Measurements from ENCODE around the gene RSPH10B.
A peak's percentile ranks its signal among the peaks of the same experiment; 100 is the strongest.
"Not testable (repeated sequence)": the region's sequence is repeated elsewhere in the genome, so short reads cannot be mapped to it uniquely, and the experiment has no call there.

The RSPH10B gene

GRCh38 chr7:5970347-5970911 is at the start of gene RSPH10B:
TSS of gene RSPH10B (minus strand) at chr7:5970689. CDS start at chr7:5967116, 3,573 bp downstream.
- not testable (repeated sequence) for DNase-seq (ENCODE audit: low read depth in 2 of 2)

- DNase-seq (ENCODE audit: low read depth in 2 of 2), result no peak
These were observed 46.1 kb upstream of the RSPH10B start for GRCh38 chr7:6016653-6016966.

GRCh38 chr7:6015917-6016652 is 45.6 kb upstream of the RSPH10B start:
- no peak for DNase-seq (ENCODE audit: low read depth in 2 of 2)

- DNase-seq (ENCODE audit: low read depth in 2 of 2), result no peak
These were observed 42.0 kb upstream of the RSPH10B start for GRCh38 chr7:6012355-6013104.

DNA sequence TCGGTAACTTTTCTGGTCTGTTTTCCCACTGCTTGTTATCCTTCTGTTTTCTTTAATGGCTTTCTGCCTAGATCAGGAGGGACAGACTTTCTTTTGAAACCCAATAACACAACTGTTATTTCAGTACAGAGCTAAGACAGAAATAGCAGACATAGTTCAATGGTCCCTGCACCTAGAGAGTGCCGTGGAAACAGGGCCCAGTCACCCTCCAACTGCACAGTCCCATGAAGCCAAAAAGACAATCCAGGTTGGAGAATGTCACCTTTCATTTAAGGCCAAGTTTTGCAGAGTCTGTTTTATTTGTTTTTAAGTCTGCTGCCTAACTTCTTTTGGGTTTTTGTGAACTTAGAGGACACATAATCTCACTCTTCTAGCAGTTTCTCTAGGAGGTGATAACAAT is 41.1 kb upstream of the RSPH10B start:
- no peak for DNase-seq (ENCODE audit: low read depth in 2 of 2)

DNA sequence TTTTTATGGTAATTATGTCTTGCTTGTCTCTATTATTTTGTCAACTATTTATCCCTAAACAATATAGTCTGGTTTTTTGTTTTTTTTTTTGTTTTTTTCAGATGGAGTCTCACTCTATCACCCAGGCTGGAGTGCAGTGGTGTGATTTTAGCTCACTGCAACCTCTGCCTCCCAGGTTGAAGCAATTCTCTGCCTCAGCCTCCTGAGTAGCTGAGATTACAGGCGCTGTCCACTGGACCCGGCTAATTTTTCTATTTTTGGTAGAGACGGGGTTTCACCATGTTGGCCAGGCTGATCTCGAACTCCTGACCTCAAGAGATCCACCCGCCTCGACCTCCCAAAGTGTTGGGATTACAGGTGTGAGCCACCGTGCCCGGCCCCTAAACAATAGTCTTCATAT is 39.9 kb upstream of the RSPH10B start:
- not testable (repeated sequence) for DNase-seq (ENCODE audit: low read depth in 2 of 2)

DNA sequence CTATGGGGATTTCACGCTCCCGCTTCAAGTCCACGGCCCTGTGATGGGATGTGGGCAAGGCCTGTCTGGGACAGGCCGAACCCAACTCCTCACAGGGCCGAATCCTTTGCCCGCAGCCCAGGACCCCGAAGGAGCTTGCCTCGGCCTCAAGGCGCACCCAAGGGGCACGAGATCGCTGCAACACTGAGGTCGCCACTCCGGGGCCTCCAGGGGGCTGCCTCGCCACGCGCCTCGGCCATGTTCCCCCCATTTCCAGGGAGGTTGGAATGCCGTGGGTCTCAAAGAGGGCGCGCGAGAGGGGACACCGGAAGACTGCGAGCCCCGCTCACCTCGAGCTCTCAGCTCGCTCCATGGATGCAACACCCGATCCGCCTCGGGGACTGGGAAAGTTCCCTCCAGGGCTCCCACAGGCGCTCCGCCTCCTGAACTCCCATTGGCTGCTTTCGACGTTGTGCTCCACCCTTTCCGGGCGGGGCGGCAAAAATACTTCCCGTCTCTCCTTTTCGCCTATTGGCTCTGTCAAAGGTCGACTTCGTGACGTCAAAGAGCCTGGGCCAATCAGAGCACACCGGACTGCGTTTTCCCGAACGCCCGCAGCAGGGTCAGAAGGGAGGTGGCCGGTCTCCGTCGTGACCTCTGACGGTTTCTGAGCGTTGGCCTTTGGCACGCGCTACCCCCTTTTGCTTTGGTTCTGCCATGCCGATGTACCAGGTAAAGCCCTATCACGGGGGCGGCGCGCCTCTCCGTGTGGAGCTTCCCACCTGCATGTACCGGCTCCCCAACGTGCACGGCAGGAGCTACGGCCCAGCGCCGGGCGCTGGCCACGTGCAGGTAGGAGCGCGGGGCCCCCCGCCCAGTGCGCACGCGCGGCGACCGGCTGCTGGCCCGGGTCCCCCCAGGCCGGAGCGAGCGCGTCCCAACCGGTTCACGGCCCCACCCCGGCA is 38.5 kb upstream of the RSPH10B start, which contains the start of the genes AIMP2 and PMS2:
AIMP2 (plus strand) TSS at position 605 of the 944 bp plus-strand sequence; CDS start at position 697, 92 bp downstream.
PMS2 (minus strand) TSS at position 382 of the 944 bp plus-strand sequence; CDS start at position 352, 30 bp downstream.
- DNase-seq (ENCODE audit: low read depth in 2 of 2), result peak; percentile 95 to 97

- not testable (repeated sequence) for DNase-seq (ENCODE audit: low read depth in 2 of 2)
These were observed 37.5 kb upstream of the RSPH10B start for GRCh38 chr7:6007835-6008590.

GRCh38 chr7:6007386-6007785 is 36.9 kb upstream of the RSPH10B start:
- no peak for DNase-seq (ENCODE audit: low read depth in 2 of 2)

- no peak for DNase-seq (ENCODE audit: low read depth in 2 of 2)
These were observed 26.8 kb upstream of the RSPH10B start for GRCh38 chr7:5997210-5997808.

- not testable (repeated sequence) for DNase-seq (ENCODE audit: low read depth in 2 of 2)
These were observed 16.6 kb upstream of the RSPH10B start for GRCh38 chr7:5987061-5987460.

- DNase-seq (ENCODE audit: low read depth in 2 of 2), result not testable (repeated sequence)
These were observed 9.3 kb upstream of the RSPH10B start for GRCh38 chr7:5979680-5980314.

GRCh38 chr7:5973580-5973979 is 3.1 kb upstream of the RSPH10B start:
- DNase-seq (ENCODE audit: low read depth in 2 of 2), result not testable (repeated sequence)

DNA sequence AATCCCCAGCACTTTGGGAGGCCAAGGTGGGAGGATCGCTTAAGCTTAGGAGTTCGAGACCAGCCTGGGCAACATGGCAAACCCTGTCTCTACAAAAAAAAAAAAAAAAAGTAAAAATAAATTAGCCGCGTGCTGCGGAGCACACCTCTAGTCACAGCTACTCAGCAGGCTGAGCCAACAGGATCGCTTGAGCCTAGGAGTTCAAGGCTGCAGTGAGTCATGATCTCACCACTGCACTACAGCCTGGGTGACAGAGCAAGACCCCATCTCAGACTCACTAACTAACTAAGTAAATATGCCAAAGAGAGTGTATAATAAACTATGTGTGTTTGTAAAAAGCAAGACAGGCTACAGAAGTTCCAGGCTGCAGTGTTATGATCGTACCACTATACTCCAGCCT is 6.7 kb downstream of the RSPH10B start:
- not testable (repeated sequence) for DNase-seq (ENCODE audit: low read depth in 2 of 2)

DNA sequence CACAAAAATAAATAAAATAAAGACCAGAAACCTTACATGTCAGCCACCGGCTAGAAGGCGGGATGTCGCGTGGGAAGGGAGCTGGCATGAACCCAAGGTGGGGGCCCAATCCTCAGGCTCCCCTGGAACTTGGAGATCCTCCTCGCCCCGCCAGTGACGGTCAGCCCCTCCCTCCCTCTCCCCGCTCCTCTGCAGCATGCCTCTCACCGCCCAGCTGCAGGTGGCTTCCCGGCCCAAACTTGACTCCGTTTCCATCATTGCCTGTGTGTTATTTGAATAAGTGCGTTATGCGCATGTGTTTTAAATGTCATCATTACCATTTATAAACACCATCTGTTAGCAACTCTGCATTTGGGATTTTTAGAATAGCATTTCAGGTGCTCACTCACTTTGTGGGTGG is 7.3 kb downstream of the RSPH10B start:
- DNase-seq (ENCODE audit: low read depth in 2 of 2), result not testable (repeated sequence)

- not testable (repeated sequence) for DNase-seq (ENCODE audit: low read depth in 2 of 2)
These were observed 35.5 kb downstream of the RSPH10B start for GRCh38 chr7:5934945-5935450.

DNA sequence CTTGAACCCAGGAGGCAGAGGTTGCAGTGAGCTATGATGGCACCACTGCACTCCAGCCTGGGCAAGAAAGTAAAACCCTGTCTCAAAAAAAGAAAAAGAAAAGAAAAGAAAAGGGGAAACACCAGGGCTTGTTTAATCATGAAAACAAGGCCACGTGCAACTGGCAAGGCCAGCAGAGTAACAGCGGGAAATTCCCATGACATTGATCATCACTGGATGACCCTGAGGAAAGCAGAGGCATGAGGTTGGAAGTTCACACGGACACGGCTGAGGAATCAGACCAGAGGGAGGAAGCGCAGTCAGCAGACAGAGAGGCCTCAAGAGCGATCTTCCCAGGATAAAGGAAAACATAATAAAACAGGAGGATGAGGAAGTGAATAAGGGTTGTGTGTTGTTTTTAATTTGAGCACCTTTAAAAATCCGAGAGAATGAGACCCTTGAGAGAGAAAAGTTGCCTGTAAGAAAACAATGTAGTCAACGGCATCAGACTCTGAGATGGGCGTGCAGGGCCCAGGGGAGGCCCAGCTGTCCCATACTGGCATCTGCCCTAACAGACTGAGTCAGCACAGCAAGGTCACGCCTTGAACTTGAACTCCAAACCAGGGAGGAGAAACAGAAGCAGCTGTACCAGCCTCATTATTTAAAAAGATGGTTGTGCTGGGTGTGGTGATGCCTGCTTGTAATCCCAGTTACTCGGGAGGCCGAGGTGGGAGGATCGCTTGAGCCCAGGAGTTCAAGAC is 38.4 kb downstream of the RSPH10B start:
- DNase-seq (ENCODE audit: low read depth in 2 of 2), result not testable (repeated sequence)

DNA sequence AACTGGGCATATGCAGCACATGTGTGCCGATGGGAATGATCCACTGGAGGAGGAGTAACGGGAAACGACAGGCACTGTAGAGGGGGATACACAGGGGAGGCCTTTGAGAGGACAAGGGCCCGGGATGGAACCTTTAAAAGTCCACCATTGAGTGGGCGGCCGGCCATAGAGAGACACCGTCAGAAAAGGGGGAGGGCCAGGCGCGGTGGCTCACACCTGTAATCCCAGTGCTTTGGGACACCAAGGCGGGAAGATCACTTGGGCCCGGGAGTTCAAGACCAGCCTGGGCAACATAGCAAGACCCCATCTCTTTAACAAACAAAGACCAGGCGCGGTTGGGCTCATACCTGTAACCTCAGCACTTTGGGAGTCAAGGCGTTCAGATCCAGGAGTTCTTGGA is 39.2 kb downstream of the RSPH10B start:
- not testable (repeated sequence) for DNase-seq (ENCODE audit: low read depth in 2 of 2)

DNA sequence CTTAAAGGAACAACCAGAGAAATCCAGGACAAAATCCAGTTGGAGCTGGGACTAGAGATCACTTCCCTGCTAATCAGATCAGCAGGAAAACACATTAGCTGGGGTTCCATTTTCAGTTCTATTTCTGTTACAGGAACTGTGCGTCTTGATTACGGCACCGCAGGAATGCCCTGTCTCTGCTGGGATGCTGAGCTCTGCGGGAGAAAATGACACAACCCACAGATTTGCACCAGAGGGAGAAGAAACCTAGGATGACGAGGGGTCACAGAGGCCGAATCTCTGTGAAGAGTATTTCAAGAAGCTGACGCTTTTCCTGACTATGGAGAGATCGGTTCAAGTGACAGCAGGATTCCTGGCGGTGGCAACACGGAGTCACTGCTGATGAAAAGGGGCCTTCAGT is 40.2 kb downstream of the RSPH10B start:
- not testable (repeated sequence) for DNase-seq (ENCODE audit: low read depth in 2 of 2)
